GM10248 (cell line): ENCODE data around the gene EFEMP2.

Source experiments
- CTCF ChIA-PET: fragments of 300-600 bp; sonication (Branson Sonifier 250); formaldehyde crosslinking; extraction: SDS; loops from one replicate; lab custom pipeline; 2021; ENCODE audit warnings: antibody characterized with exemption; lab: Yijun Ruan, JAX
- POLR2A ChIA-PET: fragments of 350-650 bp; sonication (Branson Sonifier 250); formaldehyde crosslinking; extraction: SDS; loops from one replicate; lab custom pipeline; 2020; ENCODE audit warnings: antibody characterized with exemption; lab: Yijun Ruan, JAX
- DNase-seq: peaks from one replicate; pipeline ENCODE4 v3.0.0; 2012; ENCODE audit errors: extremely low spot score
- TF ChIP-seq, protein P1 (sequence below): IDR thresholded peaks from 2 replicates; pipeline ENCODE4 v1.5.1; 2012; ENCODE audit warnings: mild to moderate bottlenecking, low read depth; ENCODE audit errors: extremely low read depth, missing control alignments, control extremely low read depth

The EFEMP2 gene

DNA sequence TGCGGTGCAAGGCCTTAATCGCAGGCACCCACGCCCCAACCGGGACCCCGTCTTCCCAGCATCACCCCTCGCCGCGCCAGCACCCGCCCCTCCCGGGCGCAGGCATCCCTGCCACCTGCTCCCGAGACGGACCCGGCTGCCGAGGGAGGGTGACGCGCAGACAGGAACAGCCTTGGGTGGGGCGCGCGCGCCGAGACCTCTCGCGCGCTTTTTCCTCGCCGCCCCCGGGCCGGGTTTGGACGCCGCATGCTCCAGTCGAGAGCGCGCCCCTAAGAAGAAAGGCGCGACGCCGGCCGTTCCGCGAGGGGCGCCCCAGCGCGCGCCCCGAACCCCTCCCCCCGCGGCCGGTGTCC lies 15.1 kb downstream of the EFEMP2 start:
- ChIA-PET POLR2A (interaction anchor here (0.8 to 2.8 kb wide), 4 partner anchors 10 to 31 kb away, joined by 3 to 12 read pairs (median 4); partner anchors contain the start of genes FIBP and SNX32), CTCF (interaction anchor here (1.0 to 17.2 kb wide), 4 partner anchors 14 to 77 kb away, joined by 3 to 535 read pairs (median 74); partner anchors contain the start of genes AP5B1, CCDC85B, CTSW and EFEMP2)
- no peak for DNase-seq
- TF ChIP-seq, protein P1, sequence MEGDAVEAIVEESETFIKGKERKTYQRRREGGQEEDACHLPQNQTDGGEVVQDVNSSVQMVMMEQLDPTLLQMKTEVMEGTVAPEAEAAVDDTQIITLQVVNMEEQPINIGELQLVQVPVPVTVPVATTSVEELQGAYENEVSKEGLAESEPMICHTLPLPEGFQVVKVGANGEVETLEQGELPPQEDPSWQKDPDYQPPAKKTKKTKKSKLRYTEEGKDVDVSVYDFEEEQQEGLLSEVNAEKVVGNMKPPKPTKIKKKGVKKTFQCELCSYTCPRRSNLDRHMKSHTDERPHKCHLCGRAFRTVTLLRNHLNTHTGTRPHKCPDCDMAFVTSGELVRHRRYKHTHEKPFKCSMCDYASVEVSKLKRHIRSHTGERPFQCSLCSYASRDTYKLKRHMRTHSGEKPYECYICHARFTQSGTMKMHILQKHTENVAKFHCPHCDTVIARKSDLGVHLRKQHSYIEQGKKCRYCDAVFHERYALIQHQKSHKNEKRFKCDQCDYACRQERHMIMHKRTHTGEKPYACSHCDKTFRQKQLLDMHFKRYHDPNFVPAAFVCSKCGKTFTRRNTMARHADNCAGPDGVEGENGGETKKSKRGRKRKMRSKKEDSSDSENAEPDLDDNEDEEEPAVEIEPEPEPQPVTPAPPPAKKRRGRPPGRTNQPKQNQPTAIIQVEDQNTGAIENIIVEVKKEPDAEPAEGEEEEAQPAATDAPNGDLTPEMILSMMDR: no peak

DNA sequence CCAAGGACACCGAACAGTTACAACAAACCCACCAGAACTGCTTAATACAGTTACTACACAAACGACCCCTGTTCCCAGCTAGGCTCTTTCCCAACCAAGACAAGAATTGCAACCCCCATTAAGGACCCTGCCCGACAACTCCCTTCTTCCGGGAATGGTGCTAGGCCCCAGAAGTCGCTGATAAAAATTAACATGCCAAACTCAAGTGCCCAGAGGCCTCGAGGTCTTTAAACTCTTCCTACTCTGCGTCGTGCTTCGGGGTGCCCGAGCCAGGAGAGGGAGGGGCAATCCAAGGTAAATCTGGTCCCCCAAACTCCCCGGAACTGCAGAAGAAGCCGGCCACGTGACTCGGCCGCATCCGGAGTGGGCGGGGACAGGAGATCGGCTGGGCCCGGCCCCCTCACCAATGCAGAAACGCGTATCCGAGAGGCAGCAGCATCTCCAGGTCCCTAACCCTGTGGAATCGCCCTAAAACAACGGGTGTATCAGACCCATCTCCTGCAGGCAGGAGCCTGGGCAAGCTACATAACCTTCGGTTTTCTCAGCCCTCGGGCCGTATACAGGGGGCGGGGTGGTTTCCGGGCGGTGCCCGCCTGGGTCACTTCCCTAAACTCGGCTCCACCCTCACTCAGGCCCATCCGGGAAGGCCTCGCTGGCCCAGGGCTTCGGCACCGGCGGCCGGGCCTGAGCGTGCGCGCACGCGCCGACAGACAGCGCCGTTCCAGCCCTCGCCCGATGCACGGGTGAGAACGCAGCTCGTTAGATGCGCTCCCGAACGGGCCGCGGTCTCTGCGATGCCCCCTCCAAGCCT lies 15.7 kb downstream of the EFEMP2 start:
- DNase-seq: peak; percentile 79
- ChIA-PET POLR2A (interaction anchor here (0.6 to 2.8 kb wide), 4 partner anchors 9 to 31 kb away, joined by 3 to 12 read pairs (median 4); partner anchors contain the start of genes FIBP and SNX32), CTCF (interaction anchor here (1.0 to 3.5 kb wide), 2 partner anchors 35 to 77 kb away, joined by 3 to 14 read pairs; partner anchors contain the start of gene AP5B1)
- TF ChIP-seq, protein P1: no peak

DNA sequence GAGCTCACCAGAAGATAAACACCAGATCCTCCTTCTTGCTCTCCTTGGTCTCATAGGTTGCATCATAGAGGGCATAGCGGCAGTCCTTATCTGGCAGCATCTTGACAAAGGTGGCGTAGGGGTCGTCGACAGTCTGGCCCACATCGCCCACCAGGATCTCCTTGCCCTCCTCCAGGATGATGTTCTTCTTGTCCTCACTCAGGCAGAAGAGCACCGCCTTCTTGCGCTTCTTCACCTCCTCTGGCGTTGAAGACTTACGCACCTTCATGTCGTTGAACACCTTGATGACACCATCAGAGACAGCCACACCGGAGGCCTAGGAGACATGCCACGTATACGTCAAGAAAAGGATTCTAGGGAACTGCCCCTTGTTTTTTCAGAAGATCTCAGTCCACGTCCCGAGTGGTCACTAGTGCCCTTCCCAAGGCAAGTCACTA lies 16.7 kb downstream of the EFEMP2 start:
- no peak for DNase-seq
- ChIA-PET CTCF (no interaction called here), POLR2A (interaction anchor here (0.8 kb wide), 1 partner anchor 9 kb away, joined by 3 read pairs; no protein-coding TSS in a partner anchor)
- TF ChIP-seq, protein P1: no peak

DNA sequence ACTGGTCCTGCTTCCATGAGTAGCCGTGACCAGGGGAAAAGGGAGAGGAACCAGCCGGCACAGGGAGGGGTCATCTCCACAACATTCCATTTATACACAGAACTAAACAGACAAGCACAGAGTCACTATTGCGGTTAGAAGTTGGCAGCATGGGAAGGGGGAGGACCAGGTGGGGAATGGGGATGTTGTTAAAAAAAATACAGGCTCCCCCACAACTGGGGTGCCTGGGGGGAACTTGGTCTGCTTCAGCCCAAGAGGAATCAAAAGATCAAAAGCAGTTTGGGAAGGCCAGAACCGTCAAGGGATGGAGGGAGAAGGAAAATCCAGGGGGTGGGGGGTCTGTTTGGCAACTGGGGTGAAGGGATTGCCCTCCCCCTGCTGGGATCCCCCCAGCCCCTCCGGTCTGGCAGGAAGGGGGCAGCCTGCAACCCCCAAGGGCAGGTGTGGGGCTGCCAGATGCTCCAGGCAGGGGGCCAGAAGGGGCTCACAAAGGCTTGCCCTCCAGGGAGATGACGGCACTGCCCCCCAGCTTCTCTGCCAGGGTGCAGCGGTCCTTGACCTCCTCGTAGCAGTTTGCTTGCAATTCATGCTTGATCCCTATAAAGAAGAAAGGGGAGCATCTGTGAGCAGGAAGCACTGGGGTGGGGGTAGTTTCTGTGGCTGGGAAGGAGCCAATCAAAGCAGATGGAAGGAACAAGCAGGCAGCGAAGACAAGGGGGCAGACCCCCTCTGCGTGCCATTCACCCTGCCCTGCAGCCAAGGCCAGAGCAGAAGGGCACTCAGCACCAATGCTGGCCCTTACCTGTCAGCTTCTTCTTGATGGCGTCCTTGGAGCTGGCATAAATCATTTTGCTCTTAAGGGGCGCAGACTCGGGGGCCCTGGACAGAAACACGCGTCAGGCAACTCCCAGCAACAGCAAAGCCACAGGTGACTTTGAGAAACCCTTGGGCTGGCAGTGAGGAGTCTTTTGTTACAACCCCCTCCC lies 17.5 kb downstream of the EFEMP2 start:
- ChIA-PET CTCF (interaction anchor here (1.6 kb wide), 1 partner anchor 35 kb away, joined by 3 read pairs; the partner anchor contains the start of gene CCDC85B), POLR2A (interaction anchor here (0.6 to 0.8 kb wide), 2 partner anchors 8 to 177 kb away, joined by 3 to 5 read pairs; no protein-coding TSS in a partner anchor)
- DNase-seq: no peak
- TF ChIP-seq, protein P1: no peak

DNA sequence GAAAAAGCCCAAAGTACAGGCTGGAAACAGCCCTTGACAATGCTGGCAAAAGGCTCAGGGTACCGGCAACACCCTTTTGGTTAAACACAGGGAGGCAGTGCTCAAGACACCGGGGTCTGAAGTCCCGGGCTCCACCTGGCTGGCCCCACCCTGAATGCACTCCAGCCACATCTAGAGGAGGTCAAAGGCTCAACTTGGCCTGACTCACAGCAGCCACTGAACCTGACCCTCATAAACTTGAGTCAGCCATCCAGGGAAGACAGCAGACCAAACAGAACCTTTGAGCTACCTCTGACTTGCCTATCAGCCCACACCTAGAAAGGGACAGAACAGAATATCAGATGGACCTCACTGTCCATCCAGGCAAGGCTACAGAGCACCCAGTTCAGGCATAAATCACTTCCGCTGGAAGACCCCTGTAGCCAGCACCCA lies 18.4 kb downstream of the EFEMP2 start:
- no peak for DNase-seq
- ChIA-PET CTCF (interaction anchor here (1.6 to 5.1 kb wide), 2 partner anchors 31 to 36 kb away, joined by 3 to 29 read pairs; partner anchors contain the start of gene CCDC85B), POLR2A (interaction anchor here (0.5 to 0.6 kb wide), 3 partner anchors 9 to 178 kb away, joined by 4 to 10 read pairs (median 5); no protein-coding TSS in a partner anchor)
- TF ChIP-seq, protein P1: no peak
